Gastrocnemius medialis (tissue), 4 donors: Measurements from ENCODE around the gene TCF23. TPM values are rescaled to one million over a fixed set of nuclear protein-coding genes. Genes with fewer than 3 reads are reported as not detected.

Experiments used
- ATAC-seq, 2 donors: fragments of 150-250 bp; one replicate each; pipeline ENCODE4 v1.9.1; 2016
- DNase-seq, 2 donors: peaks; one replicate each; pipeline ENCODE4 v3.0.0-alpha.2; 2019
- H3K27ac ChIP-seq, 4 donors: fragments of 200-600 bp; sonication (generic); 1 replicate in 1 of 4; 2 replicates in 3 of 4; pipeline ENCODE4 v1.5.1; 2016 to 2018; ENCODE audit warnings: mild to moderate bottlenecking in 2 of 4, moderate library complexity in 1 of 4
- H3K27me3 ChIP-seq, 3 donors: fragments of 200-600 bp; sonication (generic) in 2 of 3; 1 replicate in 1 of 3; 2 replicates in 2 of 3; pipeline versions ENCODE4 v1.5.1 to v1.6.0; 2016 to 2019; ENCODE audit warnings: mild to moderate bottlenecking in 1 of 3, moderate library complexity in 1 of 3
- H3K36me3 ChIP-seq, 2 donors: fragments of 200-600 bp; sonication (generic) in 1 of 2; one replicate each; pipeline ENCODE4 v1.5.1; 2017 to 2018
- H3K4me1 ChIP-seq, 2 donors: fragments of 200-600 bp; sonication (generic) in 1 of 2; one replicate each; pipeline ENCODE4 v1.5.1; 2016 to 2017; ENCODE audit warnings: mild to moderate bottlenecking in 2 of 2
- H3K4me3 ChIP-seq, 4 donors: fragments of 200-600 bp; sonication (generic) in 3 of 4; 1 replicate in 1 of 4; 2 replicates in 3 of 4; pipeline ENCODE4 v1.5.1; 2016 to 2019; ENCODE audit warnings: mild to moderate bottlenecking in 2 of 4
- H3K9me3 ChIP-seq, 3 donors: fragments of 200-600 bp; sonication (generic) in 2 of 3; 1 replicate in 1 of 3; 2 replicates in 2 of 3; pipeline ENCODE4 v1.5.1; 2016 to 2019
- CTCF ChIP-seq, 5 experiments: fragments of 450-650 bp in 3 of 5; fragments of 200-600 bp in 2 of 5; sonication (generic) in 2 of 5; IDR thresholded peaks in 4 of 5; conservative IDR thresholded peaks in 1 of 5; 1 replicate in 4 of 5; 2 replicates in 1 of 5; pipeline ENCODE4 v1.5.1; 2016 to 2019; ENCODE audit warnings: antibody characterized with exemption in 5 of 5, mild to moderate bottlenecking in 3 of 5, moderate library complexity in 3 of 5
- POLR2A ChIP-seq, 2 donors: fragments of 450-650 bp; IDR thresholded peaks; one replicate each; pipeline ENCODE4 v1.6.1; 2017; ENCODE audit warnings: antibody characterized with exemption in 2 of 2, mild to moderate bottlenecking in 2 of 2, moderate library complexity in 2 of 2
- in situ Hi-C, 4 donors: fragments of 200-750 bp; cut with MboI; loops; one replicate each; pipeline versions ENCODE4 v1.15.0 to v1.8.0; 2017; ENCODE audit warnings: low sequenced_read_pairs in 4 of 4
- intact Hi-C: fragments of 100-400 bp; cut with DNase I; formaldehyde crosslinking; loops from one replicate; pipeline ENCODE4 v1.15.1; 2023; ENCODE audit warnings: low total_unique reads
- total RNA-seq, 4 donors: library from RNA; depleted of rRNA; stranded (reverse); fragments of >200 nt; gene quantifications; one replicate each; pipeline versions ENCODE4 v1.1.0 to v1.2.3, GENCODE V29; 2016

TCF23 gene
- total RNA-seq, 4 donors from 2014 or later = 0.20 TPM; not detected in 3

- no peak for ATAC-seq
- no peak for TF ChIP-seq CTCF (IDR thresholded peaks at IDR 0.05 in 4 of 5, conservative IDR thresholded peaks at IDR 0.05 in 1 of 5)
- no peak for TF ChIP-seq POLR2A (IDR thresholded peaks at IDR 0.05)
- Histone ChIP-seq H3K4me3 (peak overlapping the region in 3 of 4 donors; percentile 65 to 80 (median 74)), H3K27ac (peak overlapping the region; percentile 83 to 93 (median 86)), H3K4me1 (peaks cover 21 to 30% of the 10 kb centered on the region in 2 donors), H3K36me3 (no peaks in the 10 kb centered on the region), H3K27me3 (peaks cover 0 to 5% (median 0%) of the 10 kb centered on the region in 3 donors), H3K9me3 (no peaks in the 10 kb centered on the region)
- intact Hi-C loops = loop anchor here (5.0 kb wide), 1 partner anchor 160 kb away; the partner anchor contains the start of gene TRIM54
- no peak for DNase-seq
- in situ Hi-C loops = no loop called here
Measured at GRCh38 chr2:27122791-27123190, 26.0 kb upstream of the TCF23 start.

- H3K36me3 ChIP-seq = no peaks in the 10 kb centered on the region
- intact Hi-C loops = loop anchor here (5.0 kb wide), 1 partner anchor 159 kb away; the partner anchor contains the start of gene TRIM54
- no peaks in the 10 kb centered on the region for H3K9me3 ChIP-seq
- TF ChIP-seq CTCF (IDR thresholded peaks at IDR 0.05 in 4 of 5, conservative IDR thresholded peaks at IDR 0.05 in 1 of 5) = no peak
- peak; percentile 56 to 71 for TF ChIP-seq POLR2A (IDR thresholded peaks at IDR 0.05)
- in situ Hi-C loops = no loop called here
- H3K27ac ChIP-seq = peak within 1 kb of the TSS; percentile 83 to 93 (median 86)
- ATAC-seq (peak; percentile 57 to 83), DNase-seq (peak; percentile 57 to 76)
- no peaks in the 10 kb centered on the region for H3K27me3 ChIP-seq
- peaks cover 16 to 27% of the 10 kb centered on the region in 2 donors for H3K4me1 ChIP-seq
- peak within 1 kb of the TSS; percentile 65 to 80 (median 70) for H3K4me3 ChIP-seq
Measured at GRCh38 chr2:27123302-27124150, 25.3 kb upstream of the TCF23 start, which contains the start of gene ABHD1. Gene ABHD1, plus strand, starts transcription at chr2:27123815. Its CDS starts 134 bp downstream, at chr2:27123949.

- Histone ChIP-seq H3K36me3 (no peaks in the 10 kb centered on the region), H3K4me3 (no peak overlapping the region), H3K27me3 (no peaks in the 10 kb centered on the region), H3K27ac (peak overlapping the region; percentile 83 to 93 (median 86)), H3K9me3 (no peaks in the 10 kb centered on the region), H3K4me1 (peaks cover 15 to 27% of the 10 kb centered on the region in 2 donors)
- in situ Hi-C loops (no loop called here), intact Hi-C loops (no loop called here)
- TF ChIP-seq CTCF (IDR thresholded peaks at IDR 0.05 in 4 of 5, conservative IDR thresholded peaks at IDR 0.05 in 1 of 5) = no peak
- no peak for TF ChIP-seq POLR2A (IDR thresholded peaks at IDR 0.05)
- ATAC-seq = no peak
- no peak for DNase-seq
Measured at GRCh38 chr2:27125104-27125503, 23.7 kb upstream of the TCF23 start.

- Histone ChIP-seq H3K36me3 (peaks cover 0 to 9% of the 10 kb centered on the region in 2 donors), H3K27me3 (no peaks in the 10 kb centered on the region), H3K4me3 (no peak overlapping the region), H3K9me3 (no peaks in the 10 kb centered on the region), H3K4me1 (peaks cover 15 to 27% of the 10 kb centered on the region in 2 donors), H3K27ac (peak overlapping the region; percentile 83 to 93 (median 86))
- intact Hi-C loops = no loop called here
- DNase-seq (peak; percentile 82 to 84), ATAC-seq (peak; percentile 75 to 96)
- peak in 1 of 2 donors; percentile 55 for TF ChIP-seq POLR2A (IDR thresholded peaks at IDR 0.05)
- TF ChIP-seq CTCF (IDR thresholded peaks at IDR 0.05 in 4 of 5, conservative IDR thresholded peaks at IDR 0.05 in 1 of 5) = no peak
- in situ Hi-C loops = no loop called here
Measured at GRCh38 chr2:27126252-27126710, 22.5 kb upstream of the TCF23 start.
